Right ventricle myocardium superior (tissue), 1 donor: Measurements from ENCODE around the gene WNK1. TPM values are rescaled to one million over a fixed set of nuclear protein-coding genes. Genes with fewer than 3 reads are reported as not detected.
"Not testable (repeated sequence)": the region's sequence is repeated elsewhere in the genome, so short reads cannot be mapped to it uniquely, and the experiment has no call there.

ENCODE experiments used
- ATAC-seq: fragments of 200-7000 bp; cut with Tn5 transposase; one replicate; pipeline ENCODE4 v1.9.1; 2020; ENCODE audit warnings: mild to moderate bottlenecking; ENCODE audit not compliant: poor library complexity
- DNase-seq: peaks from one replicate; pipeline ENCODE4 v3.0.0-alpha.2; 2020
- intact Hi-C: fragments of 100-400 bp; cut with DNase I; formaldehyde crosslinking; loops from one replicate; pipeline ENCODE4 v1.11.2; 2022
- total RNA-seq: library from RNA; stranded (reverse); fragmentation: NEBNext Ultra II Directional; extraction: Animal tissue kit (Norgen Biotek cat#: 25700); gene quantifications from one replicate; pipeline ENCODE4 v1.2.1, GENCODE V29; 2021
- donor health status: DM: no; HTN: yes; CAD: no; lungs with severe emphysema.

Gene WNK1
- total RNA-seq, 1 donor from 2014 or later = 294 TPM

DNA sequence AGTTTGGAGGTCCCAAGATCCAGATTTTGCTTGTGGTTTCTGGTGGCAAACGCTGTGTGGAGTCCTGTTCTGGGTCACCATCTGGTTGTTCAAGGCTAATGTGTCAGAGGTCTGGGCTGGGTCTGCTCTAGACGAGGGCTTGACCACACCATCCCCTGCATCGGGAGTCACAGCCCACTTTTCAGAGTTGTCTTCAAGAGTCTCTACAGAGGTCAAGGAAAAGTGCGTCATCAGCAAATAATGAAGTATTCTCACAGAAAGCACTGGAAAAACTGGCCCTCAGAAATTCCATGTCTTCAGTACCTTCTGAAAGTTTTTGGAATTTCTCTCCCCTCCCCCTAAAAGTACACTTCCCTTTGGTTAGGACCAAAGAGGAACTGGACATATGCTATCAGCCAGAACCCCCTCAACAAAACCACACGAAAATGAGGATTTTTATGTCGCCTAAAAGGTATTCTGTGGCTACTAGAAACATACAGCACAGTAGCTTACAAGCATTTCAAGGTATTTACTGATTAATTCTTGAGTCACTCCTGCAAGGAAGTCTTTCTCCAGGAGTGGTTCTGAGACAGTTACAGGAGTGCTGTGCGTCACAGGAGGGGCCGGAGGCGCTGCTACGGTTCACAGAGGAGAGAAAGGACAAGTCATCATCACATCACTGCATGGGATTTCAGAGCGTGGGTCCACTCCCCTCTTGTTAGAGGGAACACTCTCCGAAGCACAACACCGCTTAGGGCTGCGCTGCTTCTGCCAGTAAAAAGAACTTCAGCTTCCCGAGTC lies 161.7 kb downstream of the WNK1 start:
- DNase-seq (no peak), ATAC-seq (no peak)
- intact Hi-C loops = no loop called here

DNA sequence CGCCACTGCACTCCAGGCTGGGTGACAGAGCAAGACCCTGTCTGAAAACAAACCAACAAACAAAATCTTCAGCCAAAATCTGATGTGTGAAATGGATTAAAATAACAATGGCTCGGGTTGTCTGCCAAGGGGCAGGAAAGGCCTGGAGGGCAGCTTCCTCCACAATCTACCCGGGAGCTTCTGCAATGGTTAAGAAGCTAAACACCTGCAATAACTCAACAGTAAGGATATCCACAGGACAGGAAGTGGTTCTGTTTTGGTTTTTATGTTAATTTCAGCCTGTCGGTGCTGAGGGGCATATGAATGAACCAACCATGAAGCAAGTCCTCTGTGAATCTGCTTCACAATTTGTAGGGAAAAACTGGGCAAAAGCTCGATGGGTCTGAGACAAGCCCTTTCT lies 162.7 kb downstream of the WNK1 start:
- ATAC-seq (no peak), DNase-seq (no peak)
- intact Hi-C loops = no loop called here

DNA sequence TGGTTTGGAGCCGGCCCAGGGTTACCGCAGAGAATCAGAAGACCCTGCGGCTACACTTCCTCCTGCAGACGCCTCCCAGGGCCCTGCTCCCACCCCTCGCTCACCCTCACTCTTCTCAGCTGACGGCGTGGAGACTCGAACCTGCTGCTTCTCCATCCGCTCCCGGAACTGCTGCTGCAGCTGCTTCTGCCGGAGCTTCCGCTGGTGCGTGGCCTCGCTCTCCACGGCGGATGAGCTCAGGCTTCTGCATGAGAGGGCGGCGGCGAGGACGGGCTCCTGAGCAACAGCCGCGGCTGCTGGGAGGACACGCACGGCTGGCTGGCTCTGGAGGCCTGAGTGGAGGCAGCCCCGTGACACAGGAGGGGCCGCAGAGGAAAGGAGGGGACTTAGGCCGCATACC lies 163.9 kb downstream of the WNK1 start:
- peak; percentile 52 for DNase-seq
- ATAC-seq = no peak
- intact Hi-C loops = no loop called here

DNA sequence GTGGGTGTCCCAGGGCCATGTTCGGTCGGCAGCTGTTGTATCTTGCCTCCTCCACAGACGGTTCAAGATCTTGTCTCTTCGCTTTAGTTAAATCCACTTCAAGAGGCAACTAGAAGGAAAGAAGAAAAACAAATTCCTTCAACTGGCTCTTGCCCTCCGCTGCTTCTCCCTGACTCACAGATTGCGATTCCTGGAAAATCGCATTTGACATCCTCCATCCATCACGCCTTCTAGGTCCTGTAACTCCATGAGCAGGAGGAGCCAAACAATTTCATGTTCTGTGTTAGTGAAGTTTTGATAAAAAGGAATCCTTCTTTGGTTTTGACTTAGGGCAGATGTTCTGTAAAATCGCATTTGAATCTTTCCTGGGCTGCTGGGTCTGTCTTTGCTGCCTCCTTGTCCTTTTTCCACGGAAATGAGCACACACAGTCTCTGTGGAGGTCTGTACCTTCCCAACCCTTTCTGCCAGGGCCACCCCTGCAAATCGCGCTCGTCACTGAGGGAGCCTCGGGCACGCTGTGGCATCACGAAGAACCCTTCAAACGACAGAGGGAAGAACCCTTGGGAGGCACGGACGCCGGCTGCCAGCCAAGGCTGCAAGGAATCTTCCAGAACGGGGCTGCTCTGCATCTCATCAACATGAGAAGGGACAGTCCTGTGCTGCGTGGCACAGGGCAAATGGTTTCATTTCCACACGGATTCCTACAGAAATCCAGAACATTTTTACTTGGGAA lies 164.5 kb downstream of the WNK1 start:
- intact Hi-C loops = no loop called here
- DNase-seq (no peak), ATAC-seq (no peak)

DNA sequence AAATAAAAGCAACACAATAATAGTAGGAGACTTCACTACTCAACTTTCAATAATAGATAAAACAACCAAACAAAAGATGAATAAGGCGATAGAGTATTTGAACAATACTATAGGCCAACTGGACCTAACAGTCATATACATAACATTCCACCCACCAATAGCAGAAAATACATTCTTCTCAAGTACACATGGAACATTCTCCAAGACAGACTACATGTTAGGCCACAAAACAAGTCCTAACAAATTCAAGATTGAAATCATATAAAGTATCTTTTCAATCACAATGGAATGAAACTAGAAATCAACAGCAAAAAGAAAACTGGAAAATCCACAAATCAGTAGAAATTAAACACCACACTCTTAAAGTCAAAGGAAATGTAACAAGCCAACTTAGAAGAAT lies 168.3 kb downstream of the WNK1 start:
- intact Hi-C loops = no loop called here
- no peak for DNase-seq
- no peak for ATAC-seq

DNA sequence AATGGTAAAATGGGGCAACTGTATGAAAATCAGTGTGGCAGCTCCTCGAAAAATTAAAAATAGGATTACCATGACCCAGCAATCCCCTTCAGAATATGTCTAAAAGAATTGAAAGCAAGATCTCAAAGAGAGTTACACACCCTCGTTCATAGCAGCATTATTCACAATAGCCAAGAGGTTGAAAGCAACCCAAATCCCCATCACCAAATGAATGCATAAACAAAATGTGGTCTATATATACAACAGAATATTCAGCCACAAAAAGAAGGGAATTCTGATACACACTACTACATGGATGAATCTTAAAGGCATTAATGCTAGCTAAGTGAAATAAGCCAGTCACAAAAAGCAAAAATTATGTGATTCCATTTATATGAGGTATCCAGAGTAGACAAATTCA lies 169.9 kb downstream of the WNK1 start:
- DNase-seq (no peak), ATAC-seq (no peak)
- intact Hi-C loops = no loop called here

DNA sequence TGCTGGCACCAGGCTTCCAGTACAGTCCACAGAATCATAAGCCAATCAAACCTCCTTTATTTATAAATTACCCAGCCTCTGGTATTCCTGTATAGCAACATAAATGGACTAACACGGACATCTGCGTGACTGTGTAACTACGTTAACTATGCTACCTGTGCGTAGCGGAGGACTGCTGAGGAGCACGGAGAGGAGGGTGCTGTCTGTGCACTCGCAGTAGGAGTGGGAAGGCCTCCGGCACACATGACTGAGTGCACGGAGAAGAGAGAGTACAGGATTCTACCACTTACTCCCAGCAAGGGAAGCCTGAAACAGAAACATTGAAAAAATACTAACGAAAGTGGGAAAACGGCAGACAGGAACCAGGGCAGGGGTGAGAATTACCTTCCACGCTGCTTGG lies 174.3 kb downstream of the WNK1 start:
- ATAC-seq (no peak), DNase-seq (no peak)
- intact Hi-C loops = no loop called here

DNA sequence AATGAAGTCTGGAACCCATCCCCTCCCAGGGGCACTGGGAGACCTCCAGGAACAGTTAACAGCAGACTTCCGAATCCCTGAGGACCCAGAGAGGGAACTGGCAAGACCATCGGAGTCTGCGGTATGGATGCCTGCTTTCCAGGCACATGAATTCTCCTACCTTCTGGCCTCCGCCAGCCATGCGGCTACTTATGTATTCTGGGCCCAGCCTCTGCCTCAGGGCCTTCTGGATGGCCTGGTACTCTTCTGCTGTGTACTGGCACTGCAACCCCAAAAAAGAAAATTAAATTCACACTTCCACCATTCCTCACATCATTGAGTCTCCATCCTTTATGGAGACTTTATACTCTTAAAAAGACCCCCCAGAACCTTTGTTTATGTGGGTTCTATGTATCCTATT lies 178.7 kb downstream of the WNK1 start:
- DNase-seq = no peak
- ATAC-seq = no peak
- intact Hi-C loops = no loop called here

DNA sequence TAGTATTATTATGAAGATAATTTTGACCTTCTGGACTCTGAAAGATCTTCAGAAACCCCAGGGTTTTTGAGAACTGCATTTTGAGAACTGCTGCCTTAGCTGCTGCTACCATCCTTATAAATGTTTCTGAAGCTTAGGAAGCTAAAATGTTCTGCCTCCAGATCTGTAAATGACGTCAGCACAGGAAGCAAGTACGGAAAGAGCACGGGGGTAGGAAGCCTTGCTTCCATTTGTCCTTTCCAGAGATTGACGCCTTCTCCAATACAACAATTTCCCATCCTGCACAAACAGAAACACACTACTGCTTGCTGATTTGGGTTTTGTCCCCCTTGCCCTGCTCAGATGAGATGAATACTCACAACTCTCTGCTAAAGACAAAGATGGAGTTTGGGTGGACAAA lies 179.2 kb downstream of the WNK1 start:
- DNase-seq (no peak), ATAC-seq (no peak)
- intact Hi-C loops = no loop called here

DNA sequence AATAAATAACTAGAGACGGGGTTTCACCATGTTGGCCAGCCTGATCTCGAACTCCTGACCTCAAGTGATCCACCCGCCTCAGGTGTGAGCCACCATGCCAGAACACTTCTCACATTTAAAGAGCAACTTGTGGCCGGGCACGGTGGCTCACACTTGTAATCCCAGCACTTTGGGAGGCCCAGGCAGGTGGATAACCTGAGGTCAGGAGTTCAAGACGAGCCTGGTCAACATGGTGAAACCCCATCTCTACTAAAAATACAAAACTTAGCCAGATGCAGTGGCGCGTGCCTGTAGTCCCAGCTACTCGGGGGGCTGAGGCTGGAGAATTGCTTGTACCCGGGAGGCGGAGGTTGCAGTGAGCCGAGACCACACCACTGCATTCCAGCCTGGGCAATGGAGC lies 183.5 kb downstream of the WNK1 start:
- intact Hi-C loops, ATAC-seq, DNase-seq: not testable (repeated sequence)

DNA sequence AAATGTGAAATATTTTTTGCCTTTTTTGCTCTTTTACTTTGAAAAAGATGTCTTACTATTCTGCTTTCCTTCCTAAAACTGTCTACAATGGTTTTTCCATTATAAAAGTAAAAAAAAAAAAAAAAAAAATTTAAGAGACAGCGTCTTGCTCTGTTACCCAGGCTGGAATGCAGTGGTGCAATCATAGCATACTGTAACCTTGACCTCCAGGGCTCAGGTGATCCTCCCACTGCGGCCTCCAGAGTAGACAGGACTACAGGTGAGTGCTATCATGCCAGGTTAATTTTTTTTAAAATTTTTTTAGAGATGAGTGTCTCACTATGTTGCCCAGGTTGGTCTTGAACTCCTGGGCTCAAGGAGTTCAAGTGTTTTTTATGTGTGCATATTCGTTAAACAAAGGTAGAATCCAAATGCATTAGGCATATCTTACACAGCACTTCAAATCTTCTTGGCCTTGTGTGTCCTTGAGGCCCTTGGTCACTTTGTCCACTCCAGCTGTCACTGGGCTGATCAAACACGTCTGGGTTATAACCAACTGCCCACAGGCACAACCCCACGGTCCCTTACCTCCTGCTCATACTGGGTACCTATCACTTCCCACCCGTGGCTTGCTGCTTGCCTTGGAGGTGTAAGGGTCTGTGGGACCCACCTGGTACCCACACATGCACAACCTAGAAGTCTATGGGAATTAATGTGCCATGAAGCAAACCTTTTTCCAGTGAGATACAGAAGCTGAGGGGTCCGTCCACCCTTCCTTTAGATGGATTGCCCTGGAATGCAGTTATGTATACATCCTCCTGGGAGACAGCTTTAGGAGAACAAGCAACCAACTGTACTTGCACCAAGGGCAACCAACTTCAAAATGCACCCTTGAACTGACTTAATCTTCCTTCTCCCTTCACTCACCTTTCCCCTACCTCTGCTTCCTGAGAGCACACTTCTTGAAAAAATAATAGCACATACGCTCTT lies 184.3 kb downstream of the WNK1 start:
- ATAC-seq = no peak
- intact Hi-C loops = no loop called here

DNA sequence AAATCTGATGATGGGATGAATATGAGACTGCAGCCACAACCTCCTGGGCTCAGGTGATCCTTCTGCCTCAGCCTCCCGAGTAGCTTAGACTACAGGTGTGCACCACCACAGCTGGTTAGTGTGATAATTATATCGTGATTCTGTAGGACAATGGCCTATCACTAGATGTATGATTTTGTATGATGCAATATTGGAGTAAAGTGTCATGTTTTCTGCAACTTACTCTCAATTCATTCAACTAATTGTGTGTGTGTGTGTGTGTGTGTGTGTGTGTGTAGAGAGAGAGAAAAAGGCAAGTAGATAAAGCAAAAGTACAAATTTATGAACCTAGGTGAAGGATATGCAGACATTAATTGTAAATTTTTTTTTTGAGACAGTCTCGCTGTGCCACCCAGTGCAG lies 186.4 kb downstream of the WNK1 start:
- DNase-seq (no peak), ATAC-seq (no peak)
- intact Hi-C loops = no loop called here

More for the DNA sequence above, 184.3 kb downstream of the WNK1 start:
- no peak for DNase-seq

DNA sequence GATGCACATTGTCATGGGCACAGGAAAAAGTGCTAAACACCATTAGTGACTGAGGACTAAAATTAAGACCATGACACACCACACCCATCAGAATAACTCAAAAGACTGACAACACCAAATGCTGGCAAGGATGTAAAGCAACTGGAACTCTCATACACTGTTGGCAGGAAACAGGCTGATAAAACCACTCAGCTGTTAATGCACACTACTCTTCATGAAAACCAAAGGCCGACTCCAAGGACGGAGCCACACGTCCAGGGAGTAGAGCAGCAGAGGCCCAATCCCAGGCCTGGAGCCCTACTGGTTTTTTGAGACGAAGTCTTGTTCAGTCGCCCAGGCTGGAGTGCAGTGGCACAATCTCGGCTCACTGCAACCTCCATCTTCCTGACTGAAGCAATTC lies 190.7 kb downstream of the WNK1 start:
- peak; percentile 87 for ATAC-seq

DNA sequence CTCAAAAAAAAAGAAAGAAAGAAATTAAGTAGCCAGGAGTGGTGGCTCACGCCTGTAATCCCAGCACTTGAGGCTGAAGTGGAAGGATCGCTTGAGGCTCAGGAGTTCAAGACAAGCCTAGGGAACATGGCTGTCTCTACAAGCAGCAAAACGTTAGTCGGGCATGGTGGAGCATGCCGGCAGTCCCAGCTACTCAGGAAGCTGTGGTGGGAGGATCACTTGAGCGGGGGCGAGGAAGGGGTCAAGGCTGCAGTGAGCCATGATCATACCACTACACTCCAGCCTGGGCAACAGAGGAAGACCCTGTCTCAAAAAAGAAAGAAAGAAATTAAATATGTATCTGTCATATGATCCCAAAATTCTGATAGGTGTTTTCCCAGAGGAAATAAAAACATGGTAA lies 191.8 kb downstream of the WNK1 start:
- ATAC-seq (no peak), DNase-seq (no peak)
- intact Hi-C loops = no loop called here

More for the DNA sequence above, 190.7 kb downstream of the WNK1 start:
- DNase-seq = no peak
- intact Hi-C loops = no loop called here

DNA sequence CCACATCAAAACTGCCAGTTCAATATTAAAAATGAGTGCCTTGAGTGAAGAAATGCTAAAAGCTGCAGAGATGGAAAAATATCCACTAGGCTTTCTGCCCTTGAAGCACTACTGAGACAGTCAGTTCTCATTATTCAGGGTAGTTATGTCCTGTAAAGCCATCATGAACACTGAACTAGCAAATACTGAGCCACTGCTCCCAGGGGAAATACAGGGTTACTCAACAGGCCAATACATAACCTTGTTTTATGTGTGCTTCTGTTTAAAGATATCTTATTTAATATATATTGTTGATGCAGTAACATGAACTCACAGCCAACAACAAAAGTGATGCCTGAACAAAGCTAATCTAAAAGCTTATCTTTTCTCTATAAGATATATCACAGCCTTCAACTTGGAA lies 193.8 kb downstream of the WNK1 start:
- no peak for ATAC-seq
- intact Hi-C loops = no loop called here
- no peak for DNase-seq

DNA sequence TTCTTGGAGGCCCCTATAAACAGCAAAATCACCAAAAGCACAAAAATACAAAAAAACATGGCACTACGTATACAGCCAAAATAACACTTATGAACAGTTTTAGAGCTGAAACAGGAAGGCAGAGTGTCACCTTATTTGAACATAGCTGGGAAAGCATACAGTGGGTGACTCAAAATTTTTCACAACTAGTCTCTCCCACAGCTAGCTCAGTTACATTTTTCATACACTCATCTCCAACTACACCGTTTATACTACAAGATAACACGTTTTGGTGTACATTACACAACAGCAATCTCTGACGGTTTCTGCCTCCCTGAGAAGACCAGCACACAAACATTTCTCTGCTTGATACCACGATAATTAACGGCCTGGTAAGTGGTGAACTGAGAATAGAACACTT lies 194.3 kb downstream of the WNK1 start:
- intact Hi-C loops = no loop called here
- no peak for ATAC-seq

DNA sequence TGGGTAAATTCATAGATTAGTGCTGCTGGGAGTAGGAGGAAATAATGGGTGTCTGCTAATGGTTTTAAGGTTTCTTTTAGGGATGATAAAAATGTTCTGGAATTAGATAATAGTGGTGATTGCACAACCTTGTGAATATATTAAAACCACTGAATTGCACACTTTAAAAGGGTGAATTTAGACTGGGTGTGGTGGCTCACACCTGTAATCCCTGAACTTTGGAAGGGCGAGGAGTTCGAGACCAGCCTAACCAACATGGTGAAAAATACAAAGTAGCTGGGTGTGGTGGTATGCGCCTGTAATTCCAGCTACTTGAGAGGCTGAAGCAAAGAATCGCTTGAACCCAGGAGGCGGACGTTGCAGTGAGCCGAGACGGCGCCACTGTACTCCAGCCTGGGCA lies 195.9 kb downstream of the WNK1 start:
- no peak for ATAC-seq
- DNase-seq = no peak
- intact Hi-C loops = no loop called here

More for the DNA sequence above, 194.3 kb downstream of the WNK1 start:
- DNase-seq = no peak

DNA sequence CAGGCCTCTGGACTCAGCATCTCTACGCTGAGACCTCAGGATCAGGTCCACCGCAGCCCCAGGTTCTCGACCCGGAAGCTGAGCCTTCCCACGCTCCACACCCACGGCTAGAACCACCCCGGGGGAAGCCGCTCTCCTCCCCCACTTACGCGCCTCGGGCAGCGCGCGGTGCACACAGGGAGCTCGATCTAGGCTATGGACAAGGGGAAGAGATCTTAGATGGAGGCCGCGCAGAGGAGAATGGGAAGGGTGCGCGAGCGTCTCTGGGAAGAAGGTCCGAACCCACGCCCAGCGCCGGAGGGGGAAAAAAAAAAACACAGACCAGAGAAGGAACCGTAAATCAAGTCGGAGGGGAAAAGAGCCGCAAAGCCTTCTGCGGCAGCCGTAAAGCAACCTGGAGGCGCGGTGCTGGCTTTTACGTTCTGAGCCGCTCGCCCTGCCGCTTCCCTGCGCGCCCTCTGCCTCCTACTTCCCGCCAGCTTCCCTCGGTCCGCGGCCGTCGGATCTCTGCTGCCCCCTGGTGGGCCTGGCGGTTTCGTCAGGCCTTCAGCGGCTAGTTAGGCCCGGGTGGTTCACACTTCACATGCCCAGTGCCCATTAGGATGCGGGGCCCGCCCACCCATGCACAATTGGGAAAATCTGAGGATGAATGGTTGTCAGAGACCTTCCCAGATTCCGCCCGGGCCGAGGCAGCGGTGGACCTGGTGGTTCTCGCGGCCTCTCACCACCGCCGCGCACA lies 197.2 kb downstream of the WNK1 start, which contains the start of gene RAD52:
Gene RAD52 (minus strand): TSS at position 242 of the 739 bp plus-strand sequence. CDS start 16,636 bp downstream, outside the sequence.
- ATAC-seq = peak; percentile 96
- DNase-seq = peak; percentile 99
- intact Hi-C loops = loop anchor here (2.0 to 5.0 kb wide), 2 partner anchors 25 to 382 kb away; no protein-coding TSS in a partner anchor
